BLaER1 treated with 17β-estradiol and CSF1 and Interleukin-3, amounts not matched to agents 10 nM and 100 nM (cell line): ENCODE results near the gene FBLN2.
"Not testable (repeated sequence)": the region's sequence is repeated elsewhere in the genome, so short reads cannot be mapped to it uniquely, and the experiment has no call there.

ENCODE experiments used
- H3K27ac ChIP-seq, 11 experiments: shearing (Covaris generic); formaldehyde crosslinking; 2 replicates each; pipeline ENCODE4 v1.8.1; 2022
- H3K27me3 ChIP-seq, 11 experiments: shearing (Covaris generic); formaldehyde crosslinking; 2 replicates each; pipeline ENCODE4 v1.8.1; 2022
- H3K36me3 ChIP-seq, 11 experiments: shearing (Covaris generic); formaldehyde crosslinking; 2 replicates each; pipeline ENCODE4 v1.8.1; 2022
- H3K4me1 ChIP-seq, 10 experiments: shearing (Covaris generic); formaldehyde crosslinking; 2 replicates each; pipeline ENCODE4 v1.8.1; 2022
- H3K4me2 ChIP-seq, 11 experiments: shearing (Covaris generic); formaldehyde crosslinking; 2 replicates each; pipeline ENCODE4 v1.8.1; 2022
- H3K4me3 ChIP-seq, 10 experiments: shearing (Covaris generic); formaldehyde crosslinking; 2 replicates each; pipeline ENCODE4 v1.8.1; 2022
- H3K9ac ChIP-seq, 11 experiments: shearing (Covaris generic); formaldehyde crosslinking; 2 replicates each; pipeline ENCODE4 v1.8.1; 2022
- H3K9me3 ChIP-seq, 11 experiments: shearing (Covaris generic); formaldehyde crosslinking; replicated peaks in 1 of 11; 2 replicates each; pipeline ENCODE4 v1.8.1; 2022
- H4K20me1 ChIP-seq, 11 experiments: shearing (Covaris generic); formaldehyde crosslinking; 2 replicates each; pipeline ENCODE4 v1.8.1; 2022
- Cebpa-rat ChIP-seq, 11 experiments: shearing (Covaris generic); IDR thresholded peaks; 2 replicates each; pipeline ENCODE4 v1.8.1; 2022

FBLN2 gene

GRCh38 chr3:13518516-13518953 is 30.4 kb upstream of the FBLN2 start:
- H3K4me1 ChIP-seq = peaks cover 0 to 39% (median 26%) of the 10 kb centered on the region in 10 experiments; a peak in 17 of 20 replicates
- TF ChIP-seq Cebpa-rat (IDR thresholded peaks at IDR 0.05) = no peak

GRCh38 chr3:13519006-13519791 is 29.7 kb upstream of the FBLN2 start:
- Histone ChIP-seq H3K4me3 (no peak overlapping the region), H3K4me2 (no peak overlapping the region), H3K27ac (no peak overlapping the region), H3K4me1 (peaks cover 0 to 33% (median 25%) of the 10 kb centered on the region in 10 experiments; a peak in 17 of 20 replicates), H3K9ac (no peak overlapping the region), H3K27me3 (no peaks in the 10 kb centered on the region), H4K20me1 (no peaks in the 10 kb centered on the region), H3K9me3 (peaks cover 0 to 14% (median 5%) of the 10 kb centered on the region in 11 experiments; a peak in 10 of 22 replicates), H3K36me3 (no peaks in the 10 kb centered on the region)
- no peak for TF ChIP-seq Cebpa-rat (IDR thresholded peaks at IDR 0.05)

More at GRCh38 chr3:13518516-13518953, 30.4 kb upstream of the FBLN2 start:
- Histone ChIP-seq H3K36me3 (no peaks in the 10 kb centered on the region), H3K9ac (no peak overlapping the region), H3K9me3 (peaks cover 0 to 14% (median 5%) of the 10 kb centered on the region in 11 experiments; a peak in 10 of 22 replicates), H4K20me1 (no peaks in the 10 kb centered on the region), H3K4me3 (no peak overlapping the region), H3K27me3 (no peaks in the 10 kb centered on the region), H3K27ac (no peak overlapping the region), H3K4me2 (0 out of 22 replicates have a peak overlapping the region, but pooled peaks of 1 of the 11 experiments have one; percentile 73)

GRCh38 chr3:13520326-13520880 is 28.5 kb upstream of the FBLN2 start:
- Histone ChIP-seq H4K20me1 (no peaks in the 10 kb centered on the region), H3K9me3 (peaks cover 0 to 14% (median 5%) of the 10 kb centered on the region in 11 experiments; a peak in 10 of 22 replicates), H3K4me3 (no peak overlapping the region), H3K27ac (no peak overlapping the region), H3K27me3 (no peaks in the 10 kb centered on the region), H3K4me2 (no peak overlapping the region), H3K4me1 (peaks cover 0 to 31% (median 25%) of the 10 kb centered on the region in 10 experiments; a peak in 17 of 20 replicates), H3K36me3 (no peaks in the 10 kb centered on the region), H3K9ac (no peak overlapping the region)
- no peak for TF ChIP-seq Cebpa-rat (IDR thresholded peaks at IDR 0.05)

GRCh38 chr3:13521309-13521708 is 27.6 kb upstream of the FBLN2 start:
- Histone ChIP-seq H3K4me3 (no peak overlapping the region), H3K27ac (no peak overlapping the region), H3K4me1 (peaks cover 6 to 28% (median 24%) of the 10 kb centered on the region in 10 experiments; a peak in 19 of 20 replicates), H3K27me3 (no peaks in the 10 kb centered on the region), H3K36me3 (no peaks in the 10 kb centered on the region), H3K9me3 (peaks cover 0 to 14% (median 5%) of the 10 kb centered on the region in 11 experiments; a peak in 10 of 22 replicates), H4K20me1 (no peaks in the 10 kb centered on the region), H3K4me2 (no peak overlapping the region), H3K9ac (no peak overlapping the region)
- TF ChIP-seq Cebpa-rat (IDR thresholded peaks at IDR 0.05) = no peak

GRCh38 chr3:13521749-13522148 is 27.2 kb upstream of the FBLN2 start:
- not testable (repeated sequence) for H3K36me3 ChIP-seq, H3K27me3 ChIP-seq, H3K4me3 ChIP-seq, H4K20me1 ChIP-seq, H3K9ac ChIP-seq, H3K4me2 ChIP-seq, H3K27ac ChIP-seq
- Histone ChIP-seq H3K9me3 (peaks cover 0 to 14% (median 5%) of the 10 kb centered on the region in 11 experiments; a peak in 10 of 22 replicates), H3K4me1 (peaks cover 8 to 27% (median 22%) of the 10 kb centered on the region in 10 experiments; a peak in 19 of 20 replicates)

GRCh38 chr3:13522236-13522635 is 26.7 kb upstream of the FBLN2 start:
- H3K27ac ChIP-seq = no peak overlapping the region
- TF ChIP-seq Cebpa-rat (IDR thresholded peaks at IDR 0.05) = no peak
- peaks cover 8 to 22% (median 18%) of the 10 kb centered on the region in 10 experiments; a peak in 19 of 20 replicates for H3K4me1 ChIP-seq
- H3K9ac ChIP-seq = no peak overlapping the region
- no peaks in the 10 kb centered on the region for H3K36me3 ChIP-seq
- no peak overlapping the region for H3K4me2 ChIP-seq
- no peak overlapping the region for H3K4me3 ChIP-seq
- H3K27me3 ChIP-seq = no peaks in the 10 kb centered on the region
- H4K20me1 ChIP-seq = no peaks in the 10 kb centered on the region
- peaks cover 0 to 14% (median 5%) of the 10 kb centered on the region in 11 experiments; a peak in 10 of 22 replicates for H3K9me3 ChIP-seq

GRCh38 chr3:13524979-13525669 is 23.8 kb upstream of the FBLN2 start:
- no peaks in the 10 kb centered on the region for H3K27me3 ChIP-seq
- H3K4me2 ChIP-seq = no peak overlapping the region
- H3K4me3 ChIP-seq = no peak overlapping the region
- TF ChIP-seq Cebpa-rat (IDR thresholded peaks at IDR 0.05) = no peak
- peaks cover 0 to 14% (median 5%) of the 10 kb centered on the region in 11 experiments; a peak in 10 of 22 replicates for H3K9me3 ChIP-seq
- H3K27ac ChIP-seq = no peak overlapping the region
- H4K20me1 ChIP-seq = no peaks in the 10 kb centered on the region
- no peak overlapping the region for H3K9ac ChIP-seq
- peaks cover 8 to 20% (median 13%) of the 10 kb centered on the region in 10 experiments; a peak in 19 of 20 replicates for H3K4me1 ChIP-seq
- H3K36me3 ChIP-seq = no peaks in the 10 kb centered on the region

- H3K27ac ChIP-seq = peak overlapping the region in 4 of 11 experiments; percentile 8 to 35 (median 30); a peak in 2 of 22 replicates
- H3K9me3 ChIP-seq = peaks cover 0 to 14% (median 5%) of the 10 kb centered on the region in 11 experiments; a peak in 10 of 22 replicates
- peak overlapping the region in 1 of 11 experiments; percentile 19; a peak in 1 of 22 replicates for H3K9ac ChIP-seq
- H3K27me3 ChIP-seq = no peaks in the 10 kb centered on the region
- H3K36me3 ChIP-seq = no peaks in the 10 kb centered on the region
- no peak for TF ChIP-seq Cebpa-rat (IDR thresholded peaks at IDR 0.05)
- H3K4me3 ChIP-seq = no peak overlapping the region
- peak overlapping the region; percentile 10 to 43 (median 19); a peak in 10 of 22 replicates for H3K4me2 ChIP-seq
- peaks cover 8 to 20% (median 13%) of the 10 kb centered on the region in 10 experiments; a peak in 19 of 20 replicates for H3K4me1 ChIP-seq
- H4K20me1 ChIP-seq = no peaks in the 10 kb centered on the region
These were observed 22.9 kb upstream of the FBLN2 start for GRCh38 chr3:13525827-13526625.
